Neural progenitor cell (in vitro differentiated cells): ENCODE measurements around the gene SYNPR. TPM values are rescaled to one million over a fixed set of nuclear protein-coding genes. Genes with fewer than 3 reads are reported as not detected.

ENCODE experiments used
- DNase-seq: peaks from one replicate; pipeline ENCODE4 v3.0.0-alpha.2; 2016; ENCODE audit warnings: low spot score
- H2AFZ ChIP-seq: fragments of 200-600 bp; sonication (generic); replicated peaks from 2 replicates; pipeline ENCODE4 v1.6.1; 2016; ENCODE audit warnings: antibody characterized with exemption
- H3F3A ChIP-seq: fragments of 200-600 bp; sonication (generic); 2 replicates; pipeline ENCODE4 v1.6.1; 2016; ENCODE audit warnings: antibody characterized with exemption, low read depth
- H3K27ac ChIP-seq: fragments of 200-600 bp; sonication (generic); 2 replicates; pipeline ENCODE4 v1.5.1; 2016; ENCODE audit warnings: mild to moderate bottlenecking
- H3K27me3 ChIP-seq: fragments of 200-600 bp; sonication (generic); 2 replicates; pipeline ENCODE4 v1.6.1; 2016; ENCODE audit warnings: mild to moderate bottlenecking, moderate library complexity
- H3K36me3 ChIP-seq: fragments of 200-600 bp; sonication (generic); 2 replicates; pipeline ENCODE4 v1.5.1; 2016
- H3K4me1 ChIP-seq: fragments of 200-600 bp; sonication (generic); 2 replicates; pipeline ENCODE4 v1.6.1; 2016; ENCODE audit warnings: mixed run types
- H3K4me2 ChIP-seq: fragments of 200-600 bp; sonication (generic); 2 replicates; pipeline ENCODE4 v1.6.1; 2016
- H3K4me3 ChIP-seq: fragments of 200-600 bp; sonication (generic); 2 replicates; pipeline ENCODE4 v1.5.1; 2016
- H3K79me2 ChIP-seq: fragments of 200-600 bp; sonication (generic); 2 replicates; pipeline ENCODE4 v1.6.1; 2016; ENCODE audit warnings: low read depth
- H3K9ac ChIP-seq: fragments of 200-600 bp; sonication (generic); 2 replicates; pipeline ENCODE4 v1.6.1; 2016
- H3K9me3 ChIP-seq: fragments of 200-600 bp; sonication (generic); 2 replicates; pipeline ENCODE4 v1.5.1; 2016; ENCODE audit warnings: low read depth
- H4K20me1 ChIP-seq: fragments of 200-600 bp; sonication (generic); 2 replicates; pipeline ENCODE4 v1.6.1; 2016; ENCODE audit warnings: low read depth
- H3K27ac Mint-ChIP-seq: 3 replicates; pipeline ENCODE4 v1.8.0; 2021; ENCODE audit warnings: mixed read lengths
- H3K27me3 Mint-ChIP-seq: 2 replicates; pipeline ENCODE4 v1.8.0; 2022; ENCODE audit warnings: low read depth, mild to moderate bottlenecking, inconsistent platforms, moderate library complexity, mixed read lengths; ENCODE audit not compliant: insufficient read depth
- H3K36me3 Mint-ChIP-seq: 3 replicates; pipeline ENCODE4 v1.8.0; 2021; ENCODE audit warnings: mixed read lengths
- H3K4me1 Mint-ChIP-seq: 3 replicates; pipeline ENCODE4 v1.8.0; 2021; ENCODE audit warnings: mixed read lengths
- H3K4me3 Mint-ChIP-seq: 3 replicates; pipeline ENCODE4 v1.8.0; 2021; ENCODE audit warnings: mild to moderate bottlenecking, moderate library complexity, mixed read lengths
- H3K9me3 Mint-ChIP-seq: 3 replicates; pipeline ENCODE4 v1.8.0; 2020; ENCODE audit warnings: mixed read lengths
- EZH2 ChIP-seq: fragments of 200-600 bp; sonication (generic); IDR thresholded peaks from 2 replicates; pipeline ENCODE4 v1.6.1; 2017; ENCODE audit warnings: antibody characterized with exemption, mild to moderate bottlenecking, moderate library complexity
- EZH2phosphoT487 ChIP-seq: fragments of 200-600 bp; sonication (generic); IDR thresholded peaks from 2 replicates; pipeline ENCODE4 v1.6.1; 2017; ENCODE audit warnings: antibody characterized with exemption
- total RNA-seq: library from RNA; depleted of rRNA; stranded (reverse); fragments of >200 nt; gene quantifications from 2 replicates; pipeline ENCODE4 v1.2.3, GENCODE V29; 2015; ENCODE audit warnings: low replicate concordance
- TF ChIP-seq, protein P1 (sequence below): fragments of 200-600 bp; sonication (generic); IDR thresholded peaks from 2 replicates; pipeline ENCODE4 v1.5.1; 2017; ENCODE audit warnings: antibody characterized with exemption, mild to moderate bottlenecking

SYNPR gene
- total RNA-seq, 1 donor from 2014 or later: 0.30 TPM

DNA sequence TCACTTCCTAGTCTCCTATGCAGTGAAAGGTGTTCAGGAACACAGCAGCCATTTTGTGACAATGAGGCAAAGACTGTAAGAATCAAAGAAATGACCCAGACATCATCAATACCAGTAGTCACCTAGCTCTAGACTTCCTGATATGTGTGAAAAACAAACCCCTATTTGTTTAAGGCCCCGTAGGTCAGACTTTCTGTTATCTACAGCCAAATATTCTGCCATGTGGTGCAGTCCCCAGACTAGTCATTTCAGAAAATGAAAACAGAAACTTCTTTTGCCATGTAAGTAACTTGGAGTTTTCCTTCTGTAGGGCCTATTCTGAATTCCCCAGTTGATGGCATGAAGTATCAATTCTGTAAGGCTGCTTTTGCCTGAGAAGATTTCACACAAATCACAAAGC lies 192.6 kb downstream of the SYNPR start:
- Mint-ChIP-seq H3K9me3 (peaks cover 3% of the 10 kb centered on the region), H3K27ac (no peak overlapping the region), H3K36me3 (no peaks in the 10 kb centered on the region), H3K4me3 (no peak overlapping the region), H3K27me3 (peaks cover 4% of the 10 kb centered on the region), H3K4me1 (peaks cover 2% of the 10 kb centered on the region)
- TF ChIP-seq EZH2: no peak
- no peak overlapping the region for H3K4me3 ChIP-seq
- no peaks in the 10 kb centered on the region for H3K27me3 ChIP-seq
- H3F3A ChIP-seq: no peaks in the 10 kb centered on the region
- no peaks in the 10 kb centered on the region for H3K79me2 ChIP-seq
- H3K9ac ChIP-seq: no peak overlapping the region
- H3K4me2 ChIP-seq: no peak overlapping the region
- H3K4me1 ChIP-seq: no peaks in the 10 kb centered on the region
- H2AFZ ChIP-seq: no peak overlapping the region
- DNase-seq: no peak
- H4K20me1 ChIP-seq: no peaks in the 10 kb centered on the region
- no peaks in the 10 kb centered on the region for H3K9me3 ChIP-seq
- no peaks in the 10 kb centered on the region for H3K36me3 ChIP-seq
- H3K27ac ChIP-seq: no peak overlapping the region

DNA sequence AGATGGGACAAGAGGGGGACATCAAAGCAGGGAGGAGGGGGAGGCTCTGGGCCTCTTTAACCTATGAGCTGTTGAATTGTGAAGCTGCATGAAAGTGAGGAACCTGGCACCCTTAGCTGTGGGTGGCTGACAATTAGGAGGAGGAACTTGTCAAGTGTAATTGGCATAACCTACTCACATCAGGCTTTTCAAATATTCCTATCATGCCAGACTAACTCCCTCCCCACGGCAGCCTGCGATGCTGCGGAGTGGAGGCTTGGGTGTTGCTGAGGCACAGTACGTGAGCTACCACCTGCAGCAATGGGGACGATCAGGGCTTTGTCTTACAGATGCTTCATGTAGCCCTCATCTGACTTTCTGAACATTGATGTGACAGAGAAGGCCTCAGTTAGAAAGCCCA lies 193.7 kb downstream of the SYNPR start:
- Mint-ChIP-seq H3K27me3 (peaks cover 5% of the 10 kb centered on the region), H3K9me3 (no peaks in the 10 kb centered on the region), H3K4me1 (peaks cover 2% of the 10 kb centered on the region), H3K27ac (no peak overlapping the region), H3K4me3 (no peak overlapping the region), H3K36me3 (no peaks in the 10 kb centered on the region)
- Histone ChIP-seq H2AFZ (no peak overlapping the region), H3K9ac (no peak overlapping the region), H3K36me3 (no peaks in the 10 kb centered on the region), H3K4me2 (no peak overlapping the region), H3K27ac (no peak overlapping the region), H3F3A (no peaks in the 10 kb centered on the region), H3K4me3 (no peak overlapping the region), H3K4me1 (no peaks in the 10 kb centered on the region), H4K20me1 (no peaks in the 10 kb centered on the region), H3K9me3 (no peaks in the 10 kb centered on the region), H3K27me3 (no peaks in the 10 kb centered on the region), H3K79me2 (no peaks in the 10 kb centered on the region)
- DNase-seq: no peak
- TF ChIP-seq, protein P1, sequence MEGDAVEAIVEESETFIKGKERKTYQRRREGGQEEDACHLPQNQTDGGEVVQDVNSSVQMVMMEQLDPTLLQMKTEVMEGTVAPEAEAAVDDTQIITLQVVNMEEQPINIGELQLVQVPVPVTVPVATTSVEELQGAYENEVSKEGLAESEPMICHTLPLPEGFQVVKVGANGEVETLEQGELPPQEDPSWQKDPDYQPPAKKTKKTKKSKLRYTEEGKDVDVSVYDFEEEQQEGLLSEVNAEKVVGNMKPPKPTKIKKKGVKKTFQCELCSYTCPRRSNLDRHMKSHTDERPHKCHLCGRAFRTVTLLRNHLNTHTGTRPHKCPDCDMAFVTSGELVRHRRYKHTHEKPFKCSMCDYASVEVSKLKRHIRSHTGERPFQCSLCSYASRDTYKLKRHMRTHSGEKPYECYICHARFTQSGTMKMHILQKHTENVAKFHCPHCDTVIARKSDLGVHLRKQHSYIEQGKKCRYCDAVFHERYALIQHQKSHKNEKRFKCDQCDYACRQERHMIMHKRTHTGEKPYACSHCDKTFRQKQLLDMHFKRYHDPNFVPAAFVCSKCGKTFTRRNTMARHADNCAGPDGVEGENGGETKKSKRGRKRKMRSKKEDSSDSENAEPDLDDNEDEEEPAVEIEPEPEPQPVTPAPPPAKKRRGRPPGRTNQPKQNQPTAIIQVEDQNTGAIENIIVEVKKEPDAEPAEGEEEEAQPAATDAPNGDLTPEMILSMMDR: no peak
- TF ChIP-seq EZH2 (no peak), EZH2phosphoT487 (no peak)

DNA sequence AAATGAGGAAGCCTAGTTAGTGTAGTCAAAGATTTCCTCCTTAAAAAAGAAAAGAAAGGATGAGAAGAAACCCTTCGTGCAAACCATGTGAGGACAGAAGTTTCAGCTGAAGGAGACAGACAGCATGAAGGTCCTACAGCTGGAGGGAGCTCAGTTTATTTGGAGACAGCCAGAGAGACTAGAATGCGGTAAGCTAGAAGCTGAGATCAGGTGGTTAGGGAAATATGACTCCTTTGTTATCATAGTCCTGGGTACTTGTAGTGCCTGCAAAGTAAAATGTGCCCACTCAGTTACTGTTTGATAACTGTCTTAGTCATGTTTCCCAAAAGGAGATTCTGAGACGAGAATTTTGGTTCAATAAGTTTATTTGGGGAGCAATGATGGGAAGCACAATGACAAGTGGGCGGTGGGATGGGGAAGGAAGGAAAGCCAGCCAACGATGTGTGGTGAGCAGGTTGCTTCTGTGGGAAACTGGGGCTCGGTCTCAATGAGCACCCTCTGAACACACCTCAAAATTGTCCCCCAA lies 195.6 kb downstream of the SYNPR start:
- H3K4me1 ChIP-seq: no peaks in the 10 kb centered on the region
- no peak for DNase-seq
- H3K27me3 ChIP-seq: no peaks in the 10 kb centered on the region
- H3K4me3 ChIP-seq: no peak overlapping the region
- H4K20me1 ChIP-seq: no peaks in the 10 kb centered on the region
- no peak overlapping the region for H3K4me3 Mint-ChIP-seq
- no peak overlapping the region for H3K9ac ChIP-seq
- no peaks in the 10 kb centered on the region for H3K36me3 ChIP-seq
- H3K4me1 Mint-ChIP-seq: peaks cover 2% of the 10 kb centered on the region
- no peaks in the 10 kb centered on the region for H3K9me3 ChIP-seq
- H2AFZ ChIP-seq: no peak overlapping the region
- H3K9me3 Mint-ChIP-seq: peaks cover 4% of the 10 kb centered on the region
- H3K27ac ChIP-seq: no peak overlapping the region
- H3K27ac Mint-ChIP-seq: no peak overlapping the region
- no peaks in the 10 kb centered on the region for H3K36me3 Mint-ChIP-seq
- no peaks in the 10 kb centered on the region for H3F3A ChIP-seq
- H3K79me2 ChIP-seq: no peaks in the 10 kb centered on the region
- H3K4me2 ChIP-seq: no peak overlapping the region
- TF ChIP-seq EZH2phosphoT487: no peak
- TF ChIP-seq, protein P1: no peak
- TF ChIP-seq EZH2: no peak
- H3K27me3 Mint-ChIP-seq: peaks cover 6% of the 10 kb centered on the region

DNA sequence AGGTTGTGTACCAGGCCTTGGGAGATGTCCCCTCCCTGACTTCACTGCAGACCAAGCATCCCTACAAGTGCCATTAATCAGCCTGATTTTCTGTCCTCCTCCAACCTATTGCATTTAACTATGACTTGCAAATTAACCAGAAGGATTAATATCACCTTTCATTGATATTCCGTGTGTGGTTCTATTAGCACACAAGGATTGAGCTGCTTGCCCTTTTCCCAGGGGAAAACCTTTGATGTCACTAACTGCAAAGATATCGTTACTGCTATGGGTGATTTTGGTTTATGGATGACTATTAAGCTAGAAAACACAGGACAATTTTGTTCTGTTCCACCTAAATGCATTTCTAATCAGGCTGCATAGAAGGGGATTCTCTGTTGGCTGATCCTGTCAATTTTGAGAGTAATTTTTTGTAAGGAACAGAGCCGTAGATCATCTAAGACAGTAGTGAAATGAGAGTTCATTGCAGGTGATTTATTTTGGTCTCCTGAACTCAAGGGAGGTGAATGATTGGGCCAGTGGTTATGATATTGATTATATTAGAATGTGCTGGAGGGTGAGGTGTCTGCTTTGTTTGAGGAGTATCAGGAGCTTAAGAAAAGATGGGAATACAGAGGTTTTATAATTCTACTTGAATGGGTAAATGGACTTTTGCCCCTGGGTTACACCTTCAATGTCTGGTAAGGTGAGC lies 196.9 kb downstream of the SYNPR start:
- Histone ChIP-seq H2AFZ (no peak overlapping the region), H3K4me3 (no peak overlapping the region), H4K20me1 (no peaks in the 10 kb centered on the region), H3K27ac (no peak overlapping the region), H3K4me2 (no peak overlapping the region), H3K79me2 (no peaks in the 10 kb centered on the region), H3K36me3 (no peaks in the 10 kb centered on the region), H3F3A (no peaks in the 10 kb centered on the region), H3K9me3 (no peaks in the 10 kb centered on the region), H3K4me1 (no peaks in the 10 kb centered on the region), H3K27me3 (no peaks in the 10 kb centered on the region), H3K9ac (no peak overlapping the region)
- TF ChIP-seq EZH2: no peak
- TF ChIP-seq, protein P1: no peak
- no peak for TF ChIP-seq EZH2phosphoT487
- Mint-ChIP-seq H3K4me1 (peaks cover 2% of the 10 kb centered on the region), H3K9me3 (peaks cover 5% of the 10 kb centered on the region), H3K36me3 (no peaks in the 10 kb centered on the region), H3K27me3 (peaks cover 6% of the 10 kb centered on the region), H3K4me3 (no peak overlapping the region), H3K27ac (no peak overlapping the region)
- no peak for DNase-seq
